DOHH2 (cell line): ENCODE measurements around the gene INTU.

Experiments used
- H3F3A ChIP-seq: fragments of 200-600 bp; sonication (generic), shearing (Covaris generic); 2 replicates; pipeline ENCODE4 v1.6.0; 2016; ENCODE audit warnings: antibody characterized with exemption, mild to moderate bottlenecking; ENCODE audit not compliant: control insufficient read depth, insufficient read depth
- H3K27ac ChIP-seq: fragments of 200-600 bp; sonication (generic); 2 replicates; pipeline ENCODE4 v1.5.1; 2014; ENCODE audit warnings: low read depth, mild to moderate bottlenecking, low read length, moderate library complexity
- H3K27me3 ChIP-seq: fragments of 200-600 bp; sonication (generic); 2 replicates; pipeline ENCODE4 v1.6.1; 2014; ENCODE audit warnings: mild to moderate bottlenecking, low read length, mixed read lengths; ENCODE audit not compliant: control insufficient read depth
- H3K36me3 ChIP-seq: fragments of 200-600 bp; sonication (generic); 2 replicates; pipeline ENCODE4 v1.6.1; 2014; ENCODE audit warnings: mild to moderate bottlenecking, low read length, moderate library complexity, mixed read lengths; ENCODE audit not compliant: control insufficient read depth
- H3K4me1 ChIP-seq: fragments of 200-600 bp; sonication (generic); 2 replicates; pipeline ENCODE4 v1.6.1; 2014; ENCODE audit warnings: mild to moderate bottlenecking, low read length, mixed read lengths; ENCODE audit not compliant: control insufficient read depth
- H3K4me2 ChIP-seq: fragments of 200-600 bp; sonication (generic); 2 replicates; pipeline ENCODE4 v1.6.0; 2014; ENCODE audit warnings: mild to moderate bottlenecking, low read length, moderate library complexity
- H3K4me3 ChIP-seq: fragments of 200-600 bp; sonication (generic); 2 replicates; pipeline ENCODE4 v1.5.1; 2014; ENCODE audit warnings: mild to moderate bottlenecking, low read length, mixed read lengths
- H3K79me2 ChIP-seq: fragments of 200-600 bp; sonication (generic); 2 replicates; pipeline ENCODE4 v1.6.1; 2014; ENCODE audit warnings: mild to moderate bottlenecking, low read length, mixed read lengths; ENCODE audit not compliant: control insufficient read depth
- H3K9me2 ChIP-seq: fragments of 200-600 bp; sonication (generic); replicated peaks from 2 replicates; pipeline ENCODE4 v1.6.1; 2014; ENCODE audit warnings: mild to moderate bottlenecking, low read length, mixed read lengths; ENCODE audit not compliant: control insufficient read depth
- H3K9me3 ChIP-seq: fragments of 200-600 bp; sonication (generic); 2 replicates; pipeline ENCODE4 v1.6.1; 2014; ENCODE audit warnings: antibody characterized with exemption, low read length, mixed read lengths; ENCODE audit not compliant: control insufficient read depth, insufficient read depth
- H4K20me1 ChIP-seq: fragments of 200-600 bp; sonication (generic); 2 replicates; pipeline ENCODE4 v1.6.0; 2014; ENCODE audit warnings: low read depth, mild to moderate bottlenecking, antibody characterized with exemption, low read length, moderate library complexity; ENCODE audit not compliant: control insufficient read depth, insufficient read depth
- EZH2phosphoT487 ChIP-seq: fragments of 200-600 bp; sonication (generic); IDR thresholded peaks from 2 replicates; pipeline ENCODE4 v1.6.1; 2017; ENCODE audit warnings: borderline replicate concordance, mild to moderate bottlenecking, antibody characterized with exemption, low read length, moderate library complexity, mixed read lengths
- TF ChIP-seq, protein P1 (sequence below): fragments of 200-600 bp; sonication (generic); IDR thresholded peaks from one replicate; pipeline ENCODE4 v1.5.1; 2014; ENCODE audit warnings: antibody characterized with exemption, mild to moderate bottlenecking, low read depth, low read length; ENCODE audit not compliant: poor library complexity, severe bottlenecking

INTU gene

GRCh38 chr4:127737295-127737694, 104.5 kb downstream of the INTU start:
- Histone ChIP-seq H3K4me1 (no peaks in the 10 kb centered on the region), H3K9me2 (no peaks in the 10 kb centered on the region), H3K27ac (no peak overlapping the region), H3F3A (no peaks in the 10 kb centered on the region), H3K4me3 (no peak overlapping the region), H4K20me1 (no peaks in the 10 kb centered on the region), H3K27me3 (no peaks in the 10 kb centered on the region), H3K36me3 (no peaks in the 10 kb centered on the region), H3K9me3 (0 out of 2 replicates have a peak, but pooled peaks cover under 1% of the 10 kb centered on the region), H3K4me2 (no peak overlapping the region), H3K79me2 (no peaks in the 10 kb centered on the region)
- no peak for TF ChIP-seq EZH2phosphoT487
- TF ChIP-seq, protein P1, sequence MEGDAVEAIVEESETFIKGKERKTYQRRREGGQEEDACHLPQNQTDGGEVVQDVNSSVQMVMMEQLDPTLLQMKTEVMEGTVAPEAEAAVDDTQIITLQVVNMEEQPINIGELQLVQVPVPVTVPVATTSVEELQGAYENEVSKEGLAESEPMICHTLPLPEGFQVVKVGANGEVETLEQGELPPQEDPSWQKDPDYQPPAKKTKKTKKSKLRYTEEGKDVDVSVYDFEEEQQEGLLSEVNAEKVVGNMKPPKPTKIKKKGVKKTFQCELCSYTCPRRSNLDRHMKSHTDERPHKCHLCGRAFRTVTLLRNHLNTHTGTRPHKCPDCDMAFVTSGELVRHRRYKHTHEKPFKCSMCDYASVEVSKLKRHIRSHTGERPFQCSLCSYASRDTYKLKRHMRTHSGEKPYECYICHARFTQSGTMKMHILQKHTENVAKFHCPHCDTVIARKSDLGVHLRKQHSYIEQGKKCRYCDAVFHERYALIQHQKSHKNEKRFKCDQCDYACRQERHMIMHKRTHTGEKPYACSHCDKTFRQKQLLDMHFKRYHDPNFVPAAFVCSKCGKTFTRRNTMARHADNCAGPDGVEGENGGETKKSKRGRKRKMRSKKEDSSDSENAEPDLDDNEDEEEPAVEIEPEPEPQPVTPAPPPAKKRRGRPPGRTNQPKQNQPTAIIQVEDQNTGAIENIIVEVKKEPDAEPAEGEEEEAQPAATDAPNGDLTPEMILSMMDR, result no peak

- Histone ChIP-seq H4K20me1 (no peaks in the 10 kb centered on the region), H3K4me3 (no peak overlapping the region), H3K4me1 (no peaks in the 10 kb centered on the region), H3K27me3 (no peaks in the 10 kb centered on the region), H3K27ac (no peak overlapping the region), H3K9me2 (no peaks in the 10 kb centered on the region), H3K4me2 (no peak overlapping the region), H3K79me2 (no peaks in the 10 kb centered on the region), H3K9me3 (0 out of 2 replicates have a peak, but pooled peaks cover 3% of the 10 kb centered on the region), H3F3A (no peaks in the 10 kb centered on the region), H3K36me3 (no peaks in the 10 kb centered on the region)
- no peak for TF ChIP-seq EZH2phosphoT487
- TF ChIP-seq, protein P1, result no peak
Observed at GRCh38 chr4:127741247-127741646, 108.5 kb downstream of the INTU start.

GRCh38 chr4:127747883-127748282, 115.1 kb downstream of the INTU start:
- H3K4me2 ChIP-seq, result no peak overlapping the region
- H3K4me1 ChIP-seq, result no peaks in the 10 kb centered on the region
- H3K27me3 ChIP-seq, result no peaks in the 10 kb centered on the region
- no peak overlapping the region for H3K4me3 ChIP-seq
- H3K79me2 ChIP-seq, result no peaks in the 10 kb centered on the region
- H3K9me3 ChIP-seq, result peaks cover 15% of the 10 kb centered on the region; the same call in 1 of the 2 replicates
- no peaks in the 10 kb centered on the region for H4K20me1 ChIP-seq
- no peaks in the 10 kb centered on the region for H3K9me2 ChIP-seq
- H3F3A ChIP-seq, result no peaks in the 10 kb centered on the region
- no peak overlapping the region for H3K27ac ChIP-seq
- no peaks in the 10 kb centered on the region for H3K36me3 ChIP-seq
- TF ChIP-seq EZH2phosphoT487, result no peak
- TF ChIP-seq, protein P1, result no peak
